Astrocyte (in vitro differentiated cells and primary cell): ENCODE measurements around the gene NFRKB. TPM values are rescaled to one million over a fixed set of nuclear protein-coding genes. Genes with fewer than 3 reads are reported as not detected.

ENCODE experiments used
- DNase-seq: peaks from one replicate; pipeline ENCODE4 v3.0.0-alpha.2; 2010; ENCODE audit warnings: low read depth
- FAIRE-seq: peaks from 2 replicates; lab custom pipeline; 2011; peaks lifted over from hg19 to GRCh38; lab: Jason Lieb, UNC
- H2AFZ ChIP-seq: 2 replicates; pipeline ENCODE4 v1.6.0; 2012; ENCODE audit warnings: low read depth, low read length, inconsistent platforms
- H3K27ac ChIP-seq: 2 replicates; pipeline ENCODE4 v1.5.1; 2011; ENCODE audit warnings: low read depth, low read length, inconsistent platforms
- H3K27me3 ChIP-seq: 2 replicates; pipeline ENCODE4 v1.6.0; 2011; ENCODE audit warnings: low read length, inconsistent platforms; ENCODE audit not compliant: insufficient read depth
- H3K36me3 ChIP-seq: 2 replicates; pipeline ENCODE4 v1.5.1; 2011; ENCODE audit warnings: low read length, inconsistent platforms; ENCODE audit not compliant: insufficient read depth
- H3K4me1 ChIP-seq: 2 replicates; pipeline ENCODE4 v1.5.1; 2011; ENCODE audit warnings: low read length, inconsistent platforms; ENCODE audit not compliant: insufficient read depth
- H3K4me2 ChIP-seq: 2 replicates; pipeline ENCODE4 v1.6.0; 2012; ENCODE audit warnings: low read length, inconsistent platforms
- H3K4me3 ChIP-seq: 2 replicates; pipeline ENCODE4 v1.5.1; 2011; ENCODE audit warnings: low read depth, mild to moderate bottlenecking, low read length, inconsistent platforms; ENCODE audit not compliant: insufficient read depth
- H3K79me2 ChIP-seq: 2 replicates; pipeline ENCODE4 v1.6.0; 2012; ENCODE audit warnings: mild to moderate bottlenecking, low read length, inconsistent platforms; ENCODE audit not compliant: insufficient read depth
- H3K9ac ChIP-seq: 2 replicates; pipeline ENCODE4 v1.6.0; 2012; ENCODE audit warnings: mild to moderate bottlenecking, low read length, inconsistent platforms
- H3K9me3 ChIP-seq: 2 replicates; pipeline ENCODE4 v1.5.1; 2012; ENCODE audit warnings: low read depth, mild to moderate bottlenecking, low read length, inconsistent platforms; ENCODE audit not compliant: insufficient read depth
- H4K20me1 ChIP-seq: 2 replicates; pipeline ENCODE4 v1.6.0; 2012; ENCODE audit warnings: low read length, inconsistent platforms; ENCODE audit not compliant: insufficient read depth
- H3K27ac Mint-ChIP-seq: one replicate; pipeline ENCODE4 v1.8.0; 2021; ENCODE audit warnings: mild to moderate bottlenecking, mixed read lengths; ENCODE audit not compliant: unreplicated experiment
- H3K27me3 Mint-ChIP-seq: one replicate; pipeline ENCODE4 v1.8.0; 2021; ENCODE audit warnings: low read depth, mixed read lengths; ENCODE audit not compliant: unreplicated experiment
- H3K36me3 Mint-ChIP-seq: one replicate; pipeline ENCODE4 v1.8.0; 2021; ENCODE audit warnings: low read depth, mixed read lengths; ENCODE audit not compliant: unreplicated experiment
- H3K4me1 Mint-ChIP-seq: one replicate; pipeline ENCODE4 v1.8.0; 2021; ENCODE audit warnings: low read depth, mixed read lengths; ENCODE audit not compliant: unreplicated experiment
- H3K4me3 Mint-ChIP-seq: one replicate; pipeline ENCODE4 v1.8.0; 2021; ENCODE audit warnings: mild to moderate bottlenecking, moderate library complexity, mixed read lengths; ENCODE audit not compliant: unreplicated experiment
- H3K9me3 Mint-ChIP-seq: one replicate; pipeline ENCODE4 v1.8.0; 2021; ENCODE audit warnings: mild to moderate bottlenecking, mixed read lengths; ENCODE audit not compliant: unreplicated experiment
- CTCF ChIP-seq: IDR thresholded peaks from 2 replicates; pipeline ENCODE4 v1.5.1; 2011; ENCODE audit warnings: low read depth, mild to moderate bottlenecking, inconsistent platforms, low read length, moderate library complexity; ENCODE audit not compliant: insufficient read depth
- EZH2 ChIP-seq: IDR thresholded peaks from 2 replicates; pipeline ENCODE4 v1.6.1; 2012; ENCODE audit warnings: mild to moderate bottlenecking, low read length, inconsistent platforms; ENCODE audit not compliant: insufficient read depth
- total RNA-seq: library from RNA; stranded (reverse); gene quantifications from 2 replicates; pipeline ENCODE4 v1.2.1, GENCODE V29; 2021

The NFRKB gene
- total RNA-seq, 1 donor from 2014 or later, result 24.9 TPM

DNA sequence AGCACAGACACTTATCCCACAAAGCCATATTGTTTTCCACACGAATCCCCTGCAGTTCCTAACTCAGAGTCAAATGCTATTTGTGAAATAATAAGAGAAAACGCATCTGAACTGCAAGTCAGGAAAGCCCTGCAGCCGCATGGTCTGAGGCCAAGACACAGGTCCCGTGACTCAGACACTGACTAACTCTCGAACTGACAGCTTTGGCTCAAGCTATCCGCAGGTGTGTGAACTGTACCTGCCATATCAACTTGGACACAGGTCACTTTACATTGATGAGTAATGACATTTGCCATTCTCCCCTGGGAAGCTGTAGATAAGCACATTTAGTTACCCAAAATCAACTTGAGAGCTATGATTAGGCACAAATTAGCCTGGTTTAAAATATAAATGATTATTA lies 34.9 kb upstream of the NFRKB start:
- H3K27ac Mint-ChIP-seq, result no peak overlapping the region
- Histone ChIP-seq H3K27ac (no peak overlapping the region), H3K36me3 (peaks cover 3% of the 10 kb centered on the region), H2AFZ (no peak overlapping the region), H3K4me2 (no peak overlapping the region), H3K4me1 (peaks cover 8% of the 10 kb centered on the region), H3K9me3 (no peaks in the 10 kb centered on the region), H3K9ac (no peak overlapping the region), H3K4me3 (no peak overlapping the region), H3K27me3 (no peaks in the 10 kb centered on the region), H4K20me1 (no peaks in the 10 kb centered on the region), H3K79me2 (no peaks in the 10 kb centered on the region)
- peaks cover 3% of the 10 kb centered on the region for H3K36me3 Mint-ChIP-seq
- TF ChIP-seq CTCF, result no peak
- TF ChIP-seq EZH2, result no peak
- no peaks in the 10 kb centered on the region for H3K9me3 Mint-ChIP-seq
- FAIRE-seq (no peak), DNase-seq (peak; percentile 32)
- H3K4me1 Mint-ChIP-seq, result peaks cover 1% of the 10 kb centered on the region
- no peak overlapping the region for H3K4me3 Mint-ChIP-seq
- no peaks in the 10 kb centered on the region for H3K27me3 Mint-ChIP-seq

DNA sequence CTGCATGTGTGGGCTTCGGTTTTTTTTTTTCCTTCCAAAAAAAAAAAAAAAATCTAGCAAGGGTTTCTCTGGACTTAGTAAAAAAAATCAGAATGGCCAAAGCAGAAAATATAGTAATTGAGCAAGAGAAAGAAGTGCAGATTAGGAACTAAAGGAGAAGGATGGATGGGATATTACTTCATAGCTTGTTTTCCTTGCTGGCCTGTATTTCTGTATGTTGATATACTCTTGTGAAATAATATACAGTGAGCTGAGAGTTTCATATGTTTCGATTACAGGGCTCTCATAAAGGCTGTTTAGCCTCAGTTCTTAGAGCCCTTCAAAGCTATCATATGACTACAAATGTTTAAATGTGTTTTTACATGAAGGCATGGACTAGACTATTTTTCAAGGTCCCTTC lies 34.3 kb upstream of the NFRKB start:
- Histone ChIP-seq H4K20me1 (no peaks in the 10 kb centered on the region), H3K4me3 (no peak overlapping the region), H3K79me2 (no peaks in the 10 kb centered on the region), H3K4me2 (no peak overlapping the region), H3K36me3 (peaks cover 3% of the 10 kb centered on the region), H3K9ac (no peak overlapping the region), H3K4me1 (peaks cover 8% of the 10 kb centered on the region), H3K27me3 (no peaks in the 10 kb centered on the region), H3K9me3 (no peaks in the 10 kb centered on the region), H2AFZ (no peak overlapping the region), H3K27ac (no peak overlapping the region)
- TF ChIP-seq EZH2 (no peak), CTCF (no peak)
- FAIRE-seq (no peak), DNase-seq (no peak)
- Mint-ChIP-seq H3K27me3 (no peaks in the 10 kb centered on the region), H3K4me1 (peaks cover 1% of the 10 kb centered on the region), H3K9me3 (no peaks in the 10 kb centered on the region), H3K36me3 (peaks cover 3% of the 10 kb centered on the region), H3K27ac (no peak overlapping the region), H3K4me3 (no peak overlapping the region)

GRCh38 chr11:129928923-129929692 lies 33.7 kb upstream of the NFRKB start:
- TF ChIP-seq CTCF (no peak), EZH2 (no peak)
- Mint-ChIP-seq H3K4me1 (peaks cover 1% of the 10 kb centered on the region), H3K4me3 (no peak overlapping the region), H3K27ac (no peak overlapping the region), H3K9me3 (no peaks in the 10 kb centered on the region), H3K27me3 (no peaks in the 10 kb centered on the region), H3K36me3 (no peaks in the 10 kb centered on the region)
- no peaks in the 10 kb centered on the region for H3K27me3 ChIP-seq
- no peak overlapping the region for H3K4me3 ChIP-seq
- peaks cover 3% of the 10 kb centered on the region for H3K36me3 ChIP-seq
- H3K4me2 ChIP-seq, result no peak overlapping the region
- H3K27ac ChIP-seq, result no peak overlapping the region
- H3K79me2 ChIP-seq, result no peaks in the 10 kb centered on the region
- peaks cover 8% of the 10 kb centered on the region for H3K4me1 ChIP-seq
- no peak overlapping the region for H2AFZ ChIP-seq
- no peak for FAIRE-seq
- H4K20me1 ChIP-seq, result no peaks in the 10 kb centered on the region
- H3K9me3 ChIP-seq, result no peaks in the 10 kb centered on the region
- no peak for DNase-seq
- no peak overlapping the region for H3K9ac ChIP-seq
